Caco-2 (cell line): ENCODE measurements around the gene LCLAT1. TPM values are rescaled to one million over a fixed set of nuclear protein-coding genes. Genes with fewer than 3 reads are reported as not detected.

ENCODE experiments used
- BruUV-seq: library from RNA; stranded (reverse); fragments of 400-500 nt; replicated peaks from 2 replicates; lab custom pipeline; 2021; lab: Mats Ljungman, UMichigan
- CTCF ChIA-PET: fragments of 300-600 bp; sonication (Branson Sonifier 250); formaldehyde crosslinking; loops from one replicate; lab custom pipeline; 2022; ENCODE audit warnings: antibody characterized with exemption; lab: Charles Lee
- POLR2A ChIA-PET: fragments of 300-600 bp; sonication (Branson Sonifier 250); formaldehyde crosslinking; loops from one replicate; lab custom pipeline; 2022; ENCODE audit warnings: antibody characterized with exemption; lab: Charles Lee
- DNase-seq, 2 experiments: peaks; one replicate each; pipeline versions ENCODE4 v3.0.0 to v3.0.0-alpha.2; 2020 to 2022
- H3K27me3 ChIP-seq: replicated peaks from 2 replicates; pipeline ENCODE4 v1.6.0; 2011; ENCODE audit warnings: low read length; ENCODE audit not compliant: control insufficient read depth, insufficient read depth
- H3K36me3 ChIP-seq: 2 replicates; pipeline ENCODE4 v1.5.1; 2011; ENCODE audit warnings: low read length; ENCODE audit not compliant: control insufficient read depth, insufficient read depth
- H3K4me1 ChIP-seq: fragments of 250-450 bp; sonication (Bioruptor Pico); 2 replicates; pipeline ENCODE4 v1.5.1; 2020; ENCODE audit warnings: mild to moderate bottlenecking
- H3K4me3 ChIP-seq: 2 replicates; pipeline ENCODE4 v1.5.1; 2011; ENCODE audit warnings: low read depth, mild to moderate bottlenecking, control low read depth, low read length
- H3K9me3 ChIP-seq: fragments of 250-450 bp; sonication (Bioruptor Pico); 2 replicates; pipeline ENCODE4 v1.5.1; 2020; ENCODE audit warnings: mild to moderate bottlenecking, moderate library complexity
- H3K27ac Mint-ChIP-seq: one replicate; pipeline ENCODE4 v1.8.0; 2022; ENCODE audit warnings: mixed read lengths; ENCODE audit not compliant: unreplicated experiment
- H3K27me3 Mint-ChIP-seq: one replicate; pipeline ENCODE4 v1.8.0; 2022; ENCODE audit warnings: mixed read lengths; ENCODE audit not compliant: insufficient read depth, unreplicated experiment
- H3K36me3 Mint-ChIP-seq: one replicate; pipeline ENCODE4 v1.8.0; 2022; ENCODE audit warnings: mild to moderate bottlenecking, mixed read lengths; ENCODE audit not compliant: insufficient read depth, unreplicated experiment
- H3K4me1 Mint-ChIP-seq: one replicate; pipeline ENCODE4 v1.8.0; 2022; ENCODE audit warnings: low read depth, mixed read lengths; ENCODE audit not compliant: unreplicated experiment
- H3K4me3 Mint-ChIP-seq: one replicate; pipeline ENCODE4 v1.8.0; 2022; ENCODE audit warnings: mild to moderate bottlenecking, moderate library complexity, mixed read lengths; ENCODE audit not compliant: unreplicated experiment
- H3K9me3 Mint-ChIP-seq: one replicate; pipeline ENCODE4 v1.8.0; 2022; ENCODE audit warnings: mixed read lengths; ENCODE audit not compliant: unreplicated experiment
- intact Hi-C: fragments of 100-400 bp; cut with micrococcal nuclease; formaldehyde crosslinking; loops from one replicate; pipeline ENCODE4 v1.10.0; 2022; ENCODE audit not compliant: unreplicated experiment
- total RNA-seq: library from RNA; stranded (reverse); gene quantifications from 2 replicates; pipeline ENCODE4 v1.2.3, GENCODE V29; 2022
- TF ChIP-seq, protein P1 (sequence below), 2 experiments: fragments of 200-600 bp in 1 of 2; IDR thresholded peaks; 1 replicate in 1 of 2; 2 replicates in 1 of 2; pipeline versions ENCODE4 v1.5.1 to v1.8.0; 2011 to 2022; ENCODE audit warnings: antibody characterized with exemption in 1 of 2, control low read depth in 1 of 2, inconsistent platforms in 1 of 2, low read depth in 1 of 2, low read length in 1 of 2, mild to moderate bottlenecking in 1 of 2, moderate library complexity in 1 of 2; ENCODE audit not compliant: insufficient read depth in 1 of 2, severe bottlenecking in 1 of 2, unreplicated experiment in 1 of 2

The LCLAT1 gene
- total RNA-seq, 1 experiment from 2014 or later = 52.2 TPM

DNA sequence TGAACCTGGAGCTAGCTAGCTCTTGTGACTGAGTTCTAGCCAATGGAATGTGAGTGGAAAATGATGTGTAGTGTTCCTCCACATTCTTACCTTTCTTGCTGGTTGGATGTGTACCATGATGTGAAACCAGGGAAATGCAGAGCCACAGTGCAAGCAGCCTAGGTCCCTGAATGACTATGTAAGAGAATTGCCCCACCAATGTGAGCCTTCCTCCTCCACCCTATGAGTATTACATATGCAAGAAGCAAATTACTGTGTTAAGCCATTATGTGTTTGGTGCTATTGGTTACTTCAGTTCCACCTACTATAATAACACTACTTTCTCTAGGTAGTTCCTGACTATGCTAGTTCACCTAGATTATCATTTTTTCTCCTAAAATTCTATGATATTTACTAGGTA, 39.6 kb downstream of the LCLAT1 start:
- H3K9me3 ChIP-seq = 0 out of 2 replicates have a peak, but pooled peaks cover 3% of the 10 kb centered on the region
- POLR2A ChIA-PET = no interaction called here
- H3K27me3 ChIP-seq = no peaks in the 10 kb centered on the region
- intact Hi-C loops = no loop called here
- TF ChIP-seq, protein P1, sequence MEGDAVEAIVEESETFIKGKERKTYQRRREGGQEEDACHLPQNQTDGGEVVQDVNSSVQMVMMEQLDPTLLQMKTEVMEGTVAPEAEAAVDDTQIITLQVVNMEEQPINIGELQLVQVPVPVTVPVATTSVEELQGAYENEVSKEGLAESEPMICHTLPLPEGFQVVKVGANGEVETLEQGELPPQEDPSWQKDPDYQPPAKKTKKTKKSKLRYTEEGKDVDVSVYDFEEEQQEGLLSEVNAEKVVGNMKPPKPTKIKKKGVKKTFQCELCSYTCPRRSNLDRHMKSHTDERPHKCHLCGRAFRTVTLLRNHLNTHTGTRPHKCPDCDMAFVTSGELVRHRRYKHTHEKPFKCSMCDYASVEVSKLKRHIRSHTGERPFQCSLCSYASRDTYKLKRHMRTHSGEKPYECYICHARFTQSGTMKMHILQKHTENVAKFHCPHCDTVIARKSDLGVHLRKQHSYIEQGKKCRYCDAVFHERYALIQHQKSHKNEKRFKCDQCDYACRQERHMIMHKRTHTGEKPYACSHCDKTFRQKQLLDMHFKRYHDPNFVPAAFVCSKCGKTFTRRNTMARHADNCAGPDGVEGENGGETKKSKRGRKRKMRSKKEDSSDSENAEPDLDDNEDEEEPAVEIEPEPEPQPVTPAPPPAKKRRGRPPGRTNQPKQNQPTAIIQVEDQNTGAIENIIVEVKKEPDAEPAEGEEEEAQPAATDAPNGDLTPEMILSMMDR (IDR thresholded peaks at IDR 0.05; ENCODE audit: insufficient read depth in 1 of 2, low read depth in 1 of 2, low read length in 1 of 2, severe bottlenecking in 1 of 2, unreplicated experiment in 1 of 2) = no peak
- peaks cover 1% of the 10 kb centered on the region; the same call in 1 of the 2 replicates for H3K4me1 ChIP-seq
- Mint-ChIP-seq H3K27me3 (no peaks in the 10 kb centered on the region), H3K27ac (no peak overlapping the region), H3K4me1 (peaks cover 8% of the 10 kb centered on the region), H3K36me3 (no peaks in the 10 kb centered on the region), H3K9me3 (no peaks in the 10 kb centered on the region), H3K4me3 (no peak overlapping the region)
- H3K36me3 ChIP-seq = no peaks in the 10 kb centered on the region
- CTCF ChIA-PET = interaction anchor here (0.6 kb wide), 1 partner anchor 226 kb away, joined by 4 read pairs; no protein-coding TSS in a partner anchor
- no peak overlapping the region for H3K4me3 ChIP-seq
- DNase-seq = no peak
- no TSS peak for BruUV-seq

DNA sequence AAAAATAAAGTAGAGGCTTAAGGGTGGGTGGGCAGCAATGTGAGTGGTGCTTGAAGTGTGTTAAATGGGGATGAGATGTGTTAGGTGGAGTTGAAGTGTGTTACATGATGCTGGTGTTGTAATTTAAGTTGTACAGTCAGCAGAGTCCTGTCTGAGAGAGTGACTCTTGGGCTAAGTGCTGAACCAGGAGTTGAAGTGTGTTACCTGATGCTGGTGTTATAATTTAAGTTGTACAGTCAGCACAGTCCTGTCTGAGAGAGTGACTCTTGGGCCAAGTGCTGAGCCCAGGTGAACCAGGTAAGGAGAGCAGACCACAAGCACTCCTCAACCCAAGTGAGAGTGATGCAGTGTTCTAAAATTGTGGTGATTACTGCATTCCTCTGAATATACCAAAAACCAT, 40.6 kb downstream of the LCLAT1 start:
- TF ChIP-seq, protein P1 (IDR thresholded peaks at IDR 0.05; ENCODE audit: insufficient read depth in 1 of 2, low read depth in 1 of 2, low read length in 1 of 2, severe bottlenecking in 1 of 2, unreplicated experiment in 1 of 2) = no peak
- CTCF ChIA-PET = no interaction called here
- H3K27me3 ChIP-seq = no peaks in the 10 kb centered on the region

GRCh38 chr2:30488012-30488659, 41.1 kb downstream of the LCLAT1 start:
- intact Hi-C loops = no loop called here
- Mint-ChIP-seq H3K27ac (no peak overlapping the region), H3K4me3 (no peak overlapping the region), H3K27me3 (no peaks in the 10 kb centered on the region), H3K4me1 (peaks cover 7% of the 10 kb centered on the region), H3K9me3 (no peaks in the 10 kb centered on the region), H3K36me3 (no peaks in the 10 kb centered on the region)
- no peaks in the 10 kb centered on the region for H3K36me3 ChIP-seq
- 0 out of 2 replicates have a peak, but pooled peaks cover 3% of the 10 kb centered on the region for H3K9me3 ChIP-seq
- no peak for DNase-seq
- H3K27me3 ChIP-seq = no peaks in the 10 kb centered on the region
- H3K4me1 ChIP-seq = no peaks in the 10 kb centered on the region
- ChIA-PET CTCF (no interaction called here), POLR2A (no interaction called here)
- BruUV-seq = no TSS peak
- no peak overlapping the region for H3K4me3 ChIP-seq
- TF ChIP-seq, protein P1 (IDR thresholded peaks at IDR 0.05; ENCODE audit: insufficient read depth in 1 of 2, low read depth in 1 of 2, low read length in 1 of 2, severe bottlenecking in 1 of 2, unreplicated experiment in 1 of 2) = no peak

More for the DNA sequence above, 40.6 kb downstream of the LCLAT1 start:
- Mint-ChIP-seq H3K36me3 (no peaks in the 10 kb centered on the region), H3K4me1 (peaks cover 7% of the 10 kb centered on the region), H3K4me3 (no peak overlapping the region), H3K27ac (no peak overlapping the region), H3K27me3 (no peaks in the 10 kb centered on the region), H3K9me3 (no peaks in the 10 kb centered on the region)
- DNase-seq = no peak
- Histone ChIP-seq H3K36me3 (no peaks in the 10 kb centered on the region), H3K4me1 (no peaks in the 10 kb centered on the region), H3K4me3 (no peak overlapping the region), H3K9me3 (0 out of 2 replicates have a peak, but pooled peaks cover 3% of the 10 kb centered on the region)
- intact Hi-C loops = no loop called here
- BruUV-seq = no TSS peak
- POLR2A ChIA-PET = no interaction called here
